GM23338 (cell line): ENCODE results near the gene AKIRIN2.

Experiments used
- CREB1 ChIP-seq: fragments of 250-450 bp; sonication (Bioruptor Pico); IDR thresholded peaks from 2 replicates; pipeline ENCODE4 v1.5.0; 2020; ENCODE audit warnings: low read depth, mild to moderate bottlenecking, moderate library complexity
- CTCF ChIP-seq, 2 experiments: fragments of 200-600 bp in 1 of 2; sonication (generic) in 1 of 2; conservative IDR thresholded peaks; 2 replicates each; pipeline versions ENCODE4 v1.5.1 to v1.6.1; 2016 to 2017; ENCODE audit warnings: antibody characterized with exemption in 2 of 2, low read depth in 2 of 2, mild to moderate bottlenecking in 2 of 2, moderate library complexity in 1 of 2
- EZH2 ChIP-seq: fragments of 200-600 bp; sonication (generic); IDR thresholded peaks from one replicate; pipeline ENCODE4 v1.8.0; 2017; ENCODE audit warnings: antibody characterized with exemption, mild to moderate bottlenecking, low read depth; ENCODE audit not compliant: unreplicated experiment
- EZH2phosphoT487 ChIP-seq: fragments of 200-600 bp; sonication (generic); IDR thresholded peaks from one replicate; pipeline ENCODE4 v1.8.1; 2018; ENCODE audit warnings: antibody characterized with exemption; ENCODE audit not compliant: unreplicated experiment
- NANOG ChIP-seq: IDR thresholded peaks from 2 replicates; pipeline ENCODE4 v1.6.1; 2016; ENCODE audit warnings: antibody characterized with exemption, borderline replicate concordance
- STAT1 ChIP-seq: IDR thresholded peaks from one replicate; pipeline ENCODE4 v1.6.1; 2016; ENCODE audit warnings: antibody characterized with exemption; ENCODE audit not compliant: unreplicated experiment
- ZNF114 ChIP-seq: fragments of 250-450 bp; sonication (Bioruptor Pico); IDR thresholded peaks from 2 replicates; pipeline ENCODE4 v1.5.0; 2020; ENCODE audit warnings: mild to moderate bottlenecking, moderate library complexity
- ZNF331 ChIP-seq: fragments of 250-450 bp; sonication (Bioruptor Pico); IDR thresholded peaks from 2 replicates; pipeline ENCODE4 v1.5.0; 2020; ENCODE audit warnings: low read depth, mild to moderate bottlenecking, moderate library complexity
- TF ChIP-seq, protein P1 (sequence below): IDR thresholded peaks from 2 replicates; pipeline ENCODE4 v1.6.1; 2016; ENCODE audit warnings: antibody characterized with exemption

DNA sequence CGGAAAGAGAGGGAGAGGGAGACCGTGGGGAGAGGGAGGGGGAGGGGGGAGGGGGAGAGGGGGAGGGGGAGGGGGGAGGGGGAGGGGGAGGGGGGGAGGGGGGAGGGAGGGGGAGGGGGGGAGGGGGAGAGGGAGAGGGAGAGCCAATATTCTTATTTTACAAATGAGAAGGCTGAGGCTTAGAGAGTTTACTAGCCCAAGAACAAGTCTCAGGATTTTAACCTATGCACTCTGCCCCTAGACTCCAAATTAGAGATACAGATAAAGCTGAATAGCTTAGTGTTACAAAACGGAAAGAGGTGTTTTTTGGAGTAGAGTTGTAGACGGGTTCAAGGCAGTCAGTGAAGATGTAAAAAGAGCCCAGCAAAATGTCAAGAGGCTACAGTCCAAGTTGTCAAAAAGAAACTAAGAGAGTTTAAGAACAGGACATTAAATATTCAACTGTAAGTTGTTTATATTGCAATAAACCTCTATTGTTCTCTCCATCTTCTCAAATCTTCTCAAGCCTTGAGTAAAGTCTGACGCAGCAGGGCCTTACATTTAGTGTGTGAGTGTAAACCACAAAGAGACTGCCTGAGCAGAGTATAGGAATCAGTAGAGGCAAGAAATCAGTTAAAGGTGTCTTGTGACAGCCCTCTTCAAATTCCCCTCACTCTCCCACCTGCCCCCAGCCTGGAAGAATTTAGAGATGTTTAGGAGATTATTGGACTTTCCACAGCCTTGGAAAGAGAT is 34.9 kb upstream of the AKIRIN2 start:
- TF ChIP-seq CTCF (conservative IDR thresholded peaks at IDR 0.05; ENCODE audit: low read depth in 2 of 2) (no peak), ZNF114 (CRISPR knock-in tag) (no peak), EZH2phosphoT487 (no peak), EZH2 (no peak), NANOG (no peak), STAT1 (no peak), CREB1 (no peak), ZNF331 (CRISPR knock-in tag) (no peak)
- TF ChIP-seq, protein P1, sequence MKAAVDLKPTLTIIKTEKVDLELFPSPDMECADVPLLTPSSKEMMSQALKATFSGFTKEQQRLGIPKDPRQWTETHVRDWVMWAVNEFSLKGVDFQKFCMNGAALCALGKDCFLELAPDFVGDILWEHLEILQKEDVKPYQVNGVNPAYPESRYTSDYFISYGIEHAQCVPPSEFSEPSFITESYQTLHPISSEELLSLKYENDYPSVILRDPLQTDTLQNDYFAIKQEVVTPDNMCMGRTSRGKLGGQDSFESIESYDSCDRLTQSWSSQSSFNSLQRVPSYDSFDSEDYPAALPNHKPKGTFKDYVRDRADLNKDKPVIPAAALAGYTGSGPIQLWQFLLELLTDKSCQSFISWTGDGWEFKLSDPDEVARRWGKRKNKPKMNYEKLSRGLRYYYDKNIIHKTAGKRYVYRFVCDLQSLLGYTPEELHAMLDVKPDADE: no peak
